PC-3 (cell line): ENCODE results near the gene GCSH. TPM values are rescaled to one million over a fixed set of nuclear protein-coding genes. Genes with fewer than 3 reads are reported as not detected.

Experiments
- ATAC-seq: fragments of 200-7000 bp; cut with Tn5 transposase; 2 replicates; pipeline ENCODE4 v1.9.1; 2020; ENCODE audit warnings: mild to moderate bottlenecking, moderate library complexity
- BruUV-seq: library from RNA; stranded (reverse); fragments of 400-500 nt; replicated peaks from 2 replicates; lab custom pipeline; 2021; lab: Mats Ljungman, UMichigan
- CTCF ChIA-PET: fragments of 300-600 bp; sonication (Branson Sonifier 250); formaldehyde crosslinking; loops from one replicate; lab custom pipeline; 2022; ENCODE audit warnings: antibody characterized with exemption; lab: Charles Lee
- POLR2A ChIA-PET: fragments of 300-600 bp; sonication (Branson Sonifier 250); formaldehyde crosslinking; loops from one replicate; lab custom pipeline; 2022; ENCODE audit warnings: antibody characterized with exemption; ENCODE audit not compliant: unreplicated experiment; lab: Charles Lee
- DNase-seq: peaks from one replicate; pipeline ENCODE4 v3.0.0-alpha.2; 2015
- H2AFZ ChIP-seq: fragments of 300-600 bp; sonication (generic); 2 replicates; pipeline ENCODE4 v1.6.0; 2016; ENCODE audit warnings: antibody characterized with exemption, low read length
- H3F3A ChIP-seq: fragments of 300-600 bp; sonication (generic); one replicate; pipeline ENCODE4 v1.6.0; 2017; ENCODE audit warnings: antibody characterized with exemption, low read length, control low read depth, mild to moderate bottlenecking; ENCODE audit not compliant: unreplicated experiment
- H3K27ac ChIP-seq: fragments of 300-600 bp; sonication (generic); 2 replicates; pipeline ENCODE4 v1.5.1; 2016; ENCODE audit warnings: mild to moderate bottlenecking, low read length
- H3K27me3 ChIP-seq: fragments of 300-600 bp; sonication (generic); 2 replicates; pipeline ENCODE4 v1.6.1; 2016; ENCODE audit warnings: low read length, mixed read lengths
- H3K36me3 ChIP-seq: fragments of 300-600 bp; sonication (generic); 2 replicates; pipeline ENCODE4 v1.6.1; 2016; ENCODE audit warnings: low read depth, mixed run types, low read length, mixed read lengths
- H3K4me1 ChIP-seq: fragments of 300-600 bp; sonication (generic); 2 replicates; pipeline ENCODE4 v1.5.1; 2016; ENCODE audit warnings: low read length; ENCODE audit not compliant: insufficient read depth
- H3K4me2 ChIP-seq: fragments of 300-600 bp; sonication (generic); 2 replicates; pipeline ENCODE4 v1.6.0; 2016; ENCODE audit warnings: low read length
- H3K4me3 ChIP-seq: fragments of 300-600 bp; sonication (generic); 2 replicates; pipeline ENCODE4 v1.5.1; 2016; ENCODE audit warnings: mild to moderate bottlenecking, low read length, mixed read lengths
- H3K79me2 ChIP-seq: fragments of 300-600 bp; sonication (generic); 2 replicates; pipeline ENCODE4 v1.6.1; 2017; ENCODE audit warnings: low read length, mixed read lengths
- H3K9ac ChIP-seq: fragments of 300-600 bp; sonication (generic); 2 replicates; pipeline ENCODE4 v1.6.0; 2016; ENCODE audit warnings: mild to moderate bottlenecking, low read length
- H3K9me2 ChIP-seq: fragments of 300-600 bp; sonication (generic); replicated peaks from 2 replicates; pipeline ENCODE4 v1.6.1; 2016; ENCODE audit warnings: mixed run types, low read length, mixed read lengths
- H3K9me3 ChIP-seq: fragments of 300-600 bp; sonication (generic); 2 replicates; pipeline ENCODE4 v1.6.1; 2016; ENCODE audit warnings: low read length, mixed read lengths
- H4K20me1 ChIP-seq: fragments of 300-600 bp; sonication (generic); 2 replicates; pipeline ENCODE4 v1.6.1; 2016; ENCODE audit warnings: low read length, mixed read lengths
- CTCF ChIP-seq: fragments of 300-600 bp; sonication (generic); conservative IDR thresholded peaks from 2 replicates; pipeline ENCODE4 v1.5.1; 2017; ENCODE audit warnings: antibody characterized with exemption, low read depth, mild to moderate bottlenecking, low read length
- EZH2 ChIP-seq: fragments of 300-600 bp; sonication (generic); IDR thresholded peaks from one replicate; pipeline ENCODE4 v1.6.1; 2017; ENCODE audit warnings: antibody characterized with exemption, mild to moderate bottlenecking, low read length; ENCODE audit not compliant: unreplicated experiment
- EZH2phosphoT487 ChIP-seq: fragments of 300-600 bp; sonication (generic); IDR thresholded peaks from 2 replicates; pipeline ENCODE4 v1.6.1; 2018; ENCODE audit warnings: mild to moderate bottlenecking, antibody characterized with exemption, low read length, borderline replicate concordance
- intact Hi-C: fragments of 100-400 bp; cut with micrococcal nuclease; formaldehyde crosslinking; loops from 2 replicates; pipeline ENCODE4 v1.9.0; 2023
- total RNA-seq: library from RNA; depleted of rRNA; stranded (reverse); fragments of >200 nt; gene quantifications from 2 replicates; pipeline ENCODE4 v1.2.3, GENCODE V29; 2014

The GCSH gene
- total RNA-seq, 1 experiment from 2014 or later: 47.5 TPM

- ATAC-seq: no peak
- POLR2A ChIA-PET: no interaction called here
Observed at GRCh38 chr16:81040131-81040530, 56.1 kb downstream of the GCSH start.

GRCh38 chr16:81036751-81037350 is 59.3 kb downstream of the GCSH start:
- Histone ChIP-seq H4K20me1 (no peaks in the 10 kb centered on the region), H2AFZ (peak overlapping the region; percentile 59), H3K4me1 (peaks cover 9% of the 10 kb centered on the region), H3K9ac (peak overlapping the region; percentile 70), H3K36me3 (no peaks in the 10 kb centered on the region), H3K79me2 (peaks cover 41% of the 10 kb centered on the region), H3K4me3 (peak overlapping the region; percentile 94), H3K27me3 (no peaks in the 10 kb centered on the region), H3K9me3 (no peaks in the 10 kb centered on the region), H3K9me2 (no peaks in the 10 kb centered on the region), H3K27ac (no peak overlapping the region), H3K4me2 (peak overlapping the region; percentile 92), H3F3A (no peaks in the 10 kb centered on the region)
- TF ChIP-seq CTCF: no peak
- TF ChIP-seq EZH2phosphoT487: no peak
- TF ChIP-seq EZH2: no peak
- ATAC-seq (0 out of 2 replicates have a peak, but pooled peaks have one; percentile 3), DNase-seq (peak; percentile 28)
- TSS peak; percentile 52 for BruUV-seq
- ChIA-PET CTCF (interaction anchor here (1.3 kb wide), 1 partner anchor 162 kb away, joined by 7 read pairs; no protein-coding TSS in a partner anchor), POLR2A (interaction anchor here (0.6 kb wide), 1 partner anchor 29 kb away, joined by 3 read pairs; no protein-coding TSS in a partner anchor)
- intact Hi-C loops: loop anchor here (5.0 to 10.0 kb wide), 3 partner anchors 40 to 700 kb away; partner anchors contain the start of gene C16orf46

More at GRCh38 chr16:81040131-81040530, 56.1 kb downstream of the GCSH start:
- Histone ChIP-seq H3F3A (no peaks in the 10 kb centered on the region), H3K27me3 (no peaks in the 10 kb centered on the region), H3K4me2 (no peak overlapping the region), H3K4me1 (peaks cover 8% of the 10 kb centered on the region), H3K27ac (no peak overlapping the region), H3K9me3 (no peaks in the 10 kb centered on the region), H3K9me2 (no peaks in the 10 kb centered on the region), H3K36me3 (peaks cover 7% of the 10 kb centered on the region; the same call in 1 of the 2 replicates), H3K9ac (no peak overlapping the region), H3K4me3 (no peak overlapping the region), H4K20me1 (no peaks in the 10 kb centered on the region), H3K79me2 (peaks cover 41% of the 10 kb centered on the region), H2AFZ (no peak overlapping the region)
- TF ChIP-seq CTCF: no peak
- TF ChIP-seq EZH2: no peak
- no peak for TF ChIP-seq EZH2phosphoT487
- CTCF ChIA-PET: no interaction called here
- intact Hi-C loops: no loop called here
- no TSS peak for BruUV-seq
- no peak for DNase-seq
